HepG2 (cell line): ENCODE results near the gene APOL2. TPM values are rescaled to one million over a fixed set of nuclear protein-coding genes. Genes with fewer than 3 reads are reported as not detected.
"Not testable (repeated sequence)": the region's sequence is repeated elsewhere in the genome, so short reads cannot be mapped to it uniquely, and the experiment has no call there.

Source experiments
- ATAC-seq: fragments of 200-7000 bp; cut with Tn5 transposase; 3 replicates; pipeline ENCODE4 v1.9.1; 2020; ENCODE audit warnings: mild to moderate bottlenecking, moderate library complexity
- BruUV-seq: library from RNA; stranded (reverse); fragments of 400-500 nt; replicated peaks from 2 replicates; lab custom pipeline; 2021; lab: Mats Ljungman, UMichigan
- CTCF ChIA-PET: fragments of 300-600 bp; formaldehyde crosslinking; extraction: SDS; loops from one replicate; lab custom pipeline; 2021; ENCODE audit warnings: low total read pairs, inconsistent platforms, low intra/inter-chr PET ratio; lab: Yijun Ruan, JAX
- POLR2A ChIA-PET: fragments of 350-600 bp; sonication (Branson Sonifier 250); formaldehyde crosslinking; loops from one replicate; lab custom pipeline; 2020; ENCODE audit warnings: antibody characterized with exemption, inconsistent platforms; lab: Yijun Ruan, JAX
- DNase-seq: peaks from one replicate; pipeline ENCODE4 v3.0.0-alpha.2; 2015; ENCODE audit warnings: low spot score
- FAIRE-seq: peaks from 3 replicates; lab custom pipeline; 2011; peaks lifted over from hg19 to GRCh38; lab: Jason Lieb, UNC
- H2AFZ ChIP-seq: one replicate; pipeline ENCODE4 v1.6.1; 2011; ENCODE audit warnings: low read length, inconsistent platforms
- H3K27ac ChIP-seq: fragments of 300-600 bp; 3 replicates; pipeline ENCODE4 v1.8.0; 2011; ENCODE audit warnings: mixed run types, mild to moderate bottlenecking, mixed read lengths, low read length, inconsistent platforms; ENCODE audit not compliant: insufficient read depth; ENCODE audit errors: extremely low read length
- H3K27me3 ChIP-seq, 2 experiments: fragments of 200-600 bp in 1 of 2; 2 replicates in 1 of 2; 3 replicates in 1 of 2; pipeline versions ENCODE4 v1.6.0 to v1.8.0; 2011; ENCODE audit warnings: low read length in 2 of 2, mild to moderate bottlenecking in 2 of 2, moderate library complexity in 2 of 2, inconsistent platforms in 1 of 2; ENCODE audit not compliant: insufficient read depth in 2 of 2, control insufficient read depth in 1 of 2
- H3K36me3 ChIP-seq, 2 experiments: fragments of 200-600 bp in 1 of 2; replicated peaks in 1 of 2; 2 replicates in 1 of 2; 3 replicates in 1 of 2; pipeline versions ENCODE4 v1.5.1 to v1.8.0; 2011; ENCODE audit warnings: low read length in 2 of 2, inconsistent platforms in 1 of 2; ENCODE audit not compliant: insufficient read depth in 2 of 2, control insufficient read depth in 1 of 2
- H3K4me1 ChIP-seq: 2 replicates; pipeline ENCODE4 v1.5.1; 2012; ENCODE audit warnings: low read length, inconsistent platforms; ENCODE audit not compliant: insufficient read depth
- H3K4me2 ChIP-seq: 2 replicates; pipeline ENCODE4 v1.6.0; 2011; ENCODE audit warnings: low read depth, low read length, inconsistent platforms
- H3K4me3 ChIP-seq, 3 experiments: fragments of 200-600 bp in 1 of 3; sonication (generic), shearing (Covaris generic) in 1 of 3; replicated peaks in 1 of 3; 2 replicates each; pipeline ENCODE4 v1.5.1; 2011 to 2016; ENCODE audit warnings: low read length in 3 of 3, inconsistent platforms in 2 of 3, low read depth in 2 of 3, mild to moderate bottlenecking in 2 of 3, control low read depth in 1 of 3, mixed read lengths in 1 of 3; ENCODE audit not compliant: insufficient read depth in 1 of 3
- H3K79me2 ChIP-seq: one replicate; pipeline ENCODE4 v1.6.1; 2011; ENCODE audit warnings: low read length, inconsistent platforms; ENCODE audit not compliant: insufficient read depth
- H3K9ac ChIP-seq: 2 replicates; pipeline ENCODE4 v1.6.0; 2011; ENCODE audit warnings: mild to moderate bottlenecking, low read depth, low read length, inconsistent platforms; ENCODE audit not compliant: insufficient read depth
- H3K9me3 ChIP-seq: 2 replicates; pipeline ENCODE4 v1.5.1; 2012; ENCODE audit warnings: mild to moderate bottlenecking, low read length
- H4K20me1 ChIP-seq: 2 replicates; pipeline ENCODE4 v1.6.0; 2011; ENCODE audit warnings: inconsistent platforms, mild to moderate bottlenecking, low read length, moderate library complexity; ENCODE audit not compliant: insufficient read depth
- PAF1 ChIP-seq: IDR thresholded peaks from 2 replicates; pipeline ENCODE4 v1.6.1; 2016; ENCODE audit warnings: missing genetic modification reagents, missing compliant biosample characterization
- STAG1 ChIP-seq: sonication (generic); formaldehyde crosslinking; IDR thresholded peaks from 2 replicates; pipeline ENCODE4 v1.4.0; 2020; ENCODE audit warnings: missing genetic modification reagents
- WGBS: methylation state at CpG from one replicate; pipeline ENCODE4 v1.1.6; 2017; ENCODE audit warnings: low lambda C conversion rate; 5-methylcytosine and 5-hydroxymethylcytosine counted together
- in situ Hi-C: cut with HindIII; loops from 2 replicates; pipeline ENCODE4 v1.10.0; 2017; ENCODE audit warnings: low pct_unique_long_range_greater_than_20kb; ENCODE audit not compliant: extremely low pct_ligation_motif_present
- intact Hi-C: fragments of 100-400 bp; cut with micrococcal nuclease; formaldehyde crosslinking; loops from one replicate; pipeline ENCODE4 v1.10.0; 2022; ENCODE audit not compliant: unreplicated experiment
- polyA plus RNA-seq, 8 experiments: library from polyadenylated mRNA; depleted of rRNA in 3 of 8; stranded (reverse) in 7 of 8; unstranded in 1 of 8; fragments of >200 nt; fragmentation: Illumina TruSeq in 4 of 8; extraction: Trizol in 4 of 8; gene quantifications; 2 replicates each; pipeline versions ENCODE4 v1.2.1 to v1.2.3, GENCODE V29; 2011 to 2016; ENCODE audit warnings: low read depth in 4 of 8, missing spikeins in 1 of 8, mixed read lengths in 1 of 8; ENCODE audit not compliant: insufficient read depth in 1 of 8
- total RNA-seq, 5 experiments: library from RNA; depleted of rRNA; stranded (reverse); fragments of >200 nt; fragmentation: Illumina TruSeq; extraction: Trizol; gene quantifications; 2 replicates each; pipeline ENCODE4 v1.2.3, GENCODE V29; 2016; ENCODE audit warnings: low read depth in 1 of 5
- TF ChIP-seq, protein P1 (sequence below): IDR thresholded peaks from 2 replicates; pipeline ENCODE4 v1.6.1; 2016

Gene APOL2
- total and polyA plus RNA-seq, 2 of the 13 experiments (the other 11 are each of a cell fraction or from before 2014, with no cell fraction given), result 28.7 to 51.2 TPM

GRCh38 chr22:36232715-36233401 lies 6.5 kb downstream of the APOL2 start (continued):
- TF ChIP-seq, protein P1, sequence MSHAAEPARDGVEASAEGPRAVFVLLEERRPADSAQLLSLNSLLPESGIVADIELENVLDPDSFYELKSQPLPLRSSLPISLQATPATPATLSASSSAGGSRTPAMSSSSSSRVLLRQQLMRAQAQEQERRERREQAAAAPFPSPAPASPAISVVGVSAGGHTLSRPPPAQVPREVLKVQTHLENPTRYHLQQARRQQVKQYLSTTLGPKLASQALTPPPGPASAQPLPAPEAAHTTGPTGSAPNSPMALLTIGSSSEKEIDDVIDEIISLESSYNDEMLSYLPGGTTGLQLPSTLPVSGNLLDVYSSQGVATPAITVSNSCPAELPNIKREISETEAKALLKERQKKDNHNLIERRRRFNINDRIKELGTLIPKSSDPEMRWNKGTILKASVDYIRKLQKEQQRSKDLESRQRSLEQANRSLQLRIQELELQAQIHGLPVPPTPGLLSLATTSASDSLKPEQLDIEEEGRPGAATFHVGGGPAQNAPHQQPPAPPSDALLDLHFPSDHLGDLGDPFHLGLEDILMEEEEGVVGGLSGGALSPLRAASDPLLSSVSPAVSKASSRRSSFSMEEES (CRISPR knock-in tag), result no peak
- TF ChIP-seq PAF1 (CRISPR knock-in tag), result no peak

DNA sequence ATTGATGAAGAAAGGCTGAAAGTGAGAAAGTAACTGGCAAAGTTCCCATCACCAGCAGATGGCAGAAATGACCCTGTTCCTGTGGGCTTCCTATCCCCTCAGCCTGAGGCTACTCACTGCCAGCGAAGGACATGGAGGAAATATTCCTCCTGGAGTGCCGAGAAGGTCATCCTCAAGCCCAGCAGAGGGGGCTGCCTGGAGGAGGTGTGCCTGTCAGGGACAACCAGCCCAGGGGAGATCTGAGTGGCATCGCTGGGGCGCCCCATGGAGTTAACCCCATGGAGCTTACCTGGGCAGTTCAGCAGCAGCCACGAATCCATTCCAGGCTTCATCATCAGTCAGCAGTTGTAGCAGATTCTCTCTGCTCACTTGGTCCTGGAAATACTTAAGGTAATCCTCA lies 8.3 kb downstream of the APOL2 start:
- in situ Hi-C loops, result loop anchor here (10.0 kb wide), 1 partner anchor 54 kb away; no protein-coding TSS in a partner anchor
- Histone ChIP-seq H3K36me3 (peaks cover 16 to 43% of the 10 kb centered on the region in 2 experiments; a peak in 4 of 5 replicates), H3K79me2 (peaks cover 17% of the 10 kb centered on the region), H3K4me1 (peaks cover 87% of the 10 kb centered on the region)
- peak; percentile 12 for FAIRE-seq
- DNase-seq, intact Hi-C loops, H3K9me3 ChIP-seq, H3K27me3 ChIP-seq, BruUV-seq, POLR2A ChIA-PET, H3K4me3 ChIP-seq, H3K4me2 ChIP-seq, H3K9ac ChIP-seq, CTCF ChIA-PET, ATAC-seq, H4K20me1 ChIP-seq, H3K27ac ChIP-seq, H2AFZ ChIP-seq: not testable (repeated sequence)
- WGBS, result 98% methylated on average over 5 of the region's 5 CpGs
- 0 out of 2 replicates have a peak, but pooled peaks have one; percentile 18 for TF ChIP-seq STAG1 (CRISPR knock-in tag)

DNA sequence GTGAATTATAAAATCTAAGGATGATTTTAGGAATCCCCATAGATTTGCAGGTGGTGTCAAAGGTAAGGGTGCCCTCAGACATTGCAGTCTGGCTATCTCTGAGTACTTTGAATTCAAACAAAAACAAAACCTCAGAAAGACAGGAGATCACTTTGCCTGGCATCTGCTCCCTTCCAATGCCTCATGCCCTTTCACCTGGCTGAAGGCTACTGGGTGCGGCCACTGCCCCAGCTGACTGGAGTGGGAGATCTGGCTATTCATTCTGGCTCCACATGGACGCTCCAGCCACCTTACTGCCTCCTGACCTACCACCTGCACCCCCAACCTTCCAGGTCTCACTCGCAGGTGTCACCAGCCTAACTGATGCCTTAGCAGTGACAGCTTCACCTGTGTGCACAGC lies 9.7 kb downstream of the APOL2 start:
- H3K27me3 ChIP-seq, ATAC-seq, H3K9me3 ChIP-seq, H3K79me2 ChIP-seq, H3K4me2 ChIP-seq, H2AFZ ChIP-seq, DNase-seq, FAIRE-seq, CTCF ChIA-PET, H3K4me3 ChIP-seq, H4K20me1 ChIP-seq, intact Hi-C loops, BruUV-seq, POLR2A ChIA-PET: not testable (repeated sequence)
- peak overlapping the region; percentile 59 for H3K27ac ChIP-seq
- peaks cover 73% of the 10 kb centered on the region for H3K4me1 ChIP-seq
- H3K9ac ChIP-seq, result 0 out of 2 replicates have a peak overlapping the region, but pooled peaks have one; percentile 15
- peaks cover 14 to 41% of the 10 kb centered on the region in 2 experiments; a peak in 4 of 5 replicates for H3K36me3 ChIP-seq
- in situ Hi-C loops, result loop anchor here (10.0 kb wide), 2 partner anchors 55 to 85 kb away; no protein-coding TSS in a partner anchor
- 100% methylated on average over 3 of the region's 3 CpGs for WGBS
